Hematopoietic multipotent progenitor cell treated with erythropoietin and hydrocortisone succinate and interleukin-3 and kit ligand, for 15 days (in vitro differentiated cells): ENCODE data around the gene SDR39U1.
A peak's percentile ranks its signal among the peaks of the same experiment; 100 is the strongest.

Experiments
- DNase-seq: peaks from one replicate; pipeline ENCODE4 v3.0.0-alpha.2; 2015; ENCODE audit warnings: low spot score

Gene SDR39U1

DNA sequence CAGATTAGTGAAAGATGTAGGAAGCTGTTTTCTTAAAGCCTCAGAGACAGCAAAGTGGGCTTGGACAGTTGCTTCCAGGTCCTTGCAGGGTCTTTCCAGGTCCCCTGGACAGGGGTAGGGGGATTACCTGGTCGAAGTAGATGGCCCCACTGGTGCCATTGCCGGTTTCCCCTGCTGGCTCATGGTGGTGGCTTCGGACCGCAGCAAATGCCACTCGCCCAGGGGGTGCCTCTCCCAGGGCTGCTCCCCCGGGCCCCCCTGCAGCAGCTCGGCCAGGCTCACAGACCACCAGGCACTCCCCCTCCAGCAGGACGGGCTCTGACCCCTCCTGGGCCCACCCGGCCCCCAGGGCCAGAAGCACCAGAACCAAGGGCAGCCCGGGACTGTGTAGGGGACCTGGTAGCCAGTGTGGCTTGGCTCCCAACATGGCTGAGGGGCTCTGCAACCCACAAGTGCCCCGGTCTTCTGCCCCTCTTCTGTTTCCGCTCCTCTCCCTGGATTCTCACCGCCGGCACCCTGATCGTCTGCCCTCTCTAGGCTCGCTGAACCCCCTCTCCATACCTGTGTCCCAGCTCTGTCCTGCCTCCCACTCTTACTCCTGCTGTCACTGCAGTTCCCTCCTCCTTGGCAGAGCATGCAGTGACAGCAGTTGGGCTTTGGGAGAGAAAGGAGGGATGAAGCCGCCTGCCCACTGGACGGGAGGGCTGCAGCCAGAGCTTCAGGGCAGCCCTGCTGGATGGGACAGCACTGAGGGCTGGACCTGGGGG is 13.8 kb downstream of the SDR39U1 start:
- no peak for DNase-seq

DNA sequence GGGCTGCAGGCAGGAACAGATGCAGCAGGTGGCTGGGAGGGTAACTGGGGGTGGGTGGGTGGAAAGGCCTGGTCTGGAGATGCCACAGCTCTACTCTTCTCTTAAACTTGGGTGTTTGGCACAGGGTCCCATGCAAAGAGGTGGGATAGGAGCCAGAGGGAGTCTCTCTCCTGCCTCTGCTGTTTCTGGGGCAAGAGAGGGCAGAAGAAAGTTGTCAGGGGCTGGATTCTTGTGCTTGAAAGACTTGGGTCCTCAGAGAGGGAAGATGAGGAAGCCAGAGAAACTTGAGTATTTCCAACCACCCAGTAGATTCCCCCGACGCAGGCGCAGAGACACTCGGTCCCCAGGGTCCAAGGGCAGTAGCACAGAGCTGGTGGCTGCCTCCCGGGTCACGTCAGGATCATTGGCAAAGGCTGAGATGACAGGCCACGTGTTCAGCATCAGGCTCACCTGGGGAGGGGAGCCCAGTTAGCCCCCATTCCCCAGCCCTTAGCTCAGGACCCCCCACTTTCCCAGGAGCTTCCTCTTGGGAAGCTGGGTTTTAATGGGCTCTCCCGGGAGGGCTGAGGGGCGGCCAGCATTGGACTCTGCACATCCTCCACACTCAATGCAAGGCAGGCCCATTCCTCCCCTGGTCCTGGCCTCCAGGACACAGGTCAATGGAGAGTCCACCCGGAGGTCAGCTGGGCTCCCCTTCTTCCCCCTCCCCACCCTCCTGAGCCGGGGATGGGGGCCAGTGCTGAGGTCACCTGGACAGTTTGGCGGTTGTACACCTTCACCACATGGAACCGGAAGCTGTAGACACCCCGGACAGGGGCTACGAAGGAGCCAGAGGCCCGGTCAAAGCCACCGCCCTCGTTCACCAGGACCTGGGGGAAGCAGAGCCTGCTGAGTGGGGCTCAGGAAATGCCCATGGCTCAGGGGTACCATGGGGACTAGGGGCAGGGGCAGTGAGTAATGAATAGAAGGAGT is 14.8 kb downstream of the SDR39U1 start:
- no peak for DNase-seq

DNA sequence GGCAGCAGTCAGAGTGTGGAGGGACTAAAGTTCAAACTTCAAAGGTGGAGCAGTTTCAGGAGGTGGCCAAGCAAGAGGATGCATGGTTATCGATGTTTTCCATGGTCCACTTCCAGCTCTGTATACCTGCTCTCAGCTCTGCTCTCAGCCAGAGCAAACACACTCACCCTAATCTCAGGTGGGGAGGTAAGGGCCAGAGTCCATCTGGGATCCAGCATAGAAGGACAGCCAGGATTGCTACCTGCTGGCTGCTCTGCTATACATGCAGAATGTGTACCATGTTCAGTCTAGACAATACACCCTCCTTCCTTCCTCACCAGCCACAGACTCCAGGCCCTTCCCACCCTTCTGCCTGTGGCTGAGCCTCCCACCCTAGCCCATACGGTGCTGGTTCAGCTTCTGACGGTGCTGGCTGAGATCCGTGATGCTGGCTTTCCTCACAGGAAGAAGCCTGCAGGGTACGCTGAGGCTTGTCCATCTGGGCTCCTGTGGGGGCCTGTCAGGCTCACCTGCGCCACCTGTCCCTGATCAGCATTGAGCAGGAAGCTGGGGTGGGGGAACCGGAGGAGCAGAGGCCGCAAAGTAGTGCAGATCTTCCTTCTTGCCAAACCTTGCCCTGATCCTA is 15.6 kb downstream of the SDR39U1 start:
- no peak for DNase-seq

DNA sequence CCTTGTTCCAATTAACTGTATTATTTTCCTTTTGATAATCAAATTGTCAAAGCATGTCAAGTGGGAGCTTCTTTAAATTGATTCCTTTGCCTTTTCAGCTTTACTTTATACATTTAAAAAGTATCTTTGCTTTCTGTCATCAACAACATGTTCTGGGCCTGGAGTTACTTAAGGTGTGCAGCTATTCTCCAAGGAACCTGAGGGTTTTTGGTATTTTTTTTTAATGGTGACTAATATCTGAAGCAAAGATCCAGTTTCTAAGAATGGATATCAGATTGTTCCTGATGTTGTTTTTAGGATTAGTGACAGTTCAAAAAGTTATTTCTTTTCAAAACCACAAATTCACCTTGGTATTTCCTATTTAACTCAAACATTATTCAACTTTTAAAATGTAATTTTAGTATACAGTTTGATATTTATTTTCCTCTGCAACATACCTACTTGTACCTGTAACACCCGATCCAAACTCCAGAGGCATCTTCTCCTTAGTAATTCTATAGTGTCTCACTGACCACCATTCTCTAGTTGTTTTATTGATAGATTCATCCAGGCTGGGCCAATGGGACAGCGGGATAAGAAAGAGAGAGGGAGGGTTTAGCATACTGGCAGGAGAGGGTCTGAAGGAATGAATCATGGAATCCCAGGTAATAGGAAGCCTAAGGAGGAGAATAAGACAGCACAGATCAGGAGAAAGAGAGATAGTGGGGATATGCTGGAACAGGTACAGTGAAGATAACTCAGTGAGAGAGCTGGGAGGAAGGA is 16.2 kb downstream of the SDR39U1 start:
- DNase-seq, result peak; percentile 21

DNA sequence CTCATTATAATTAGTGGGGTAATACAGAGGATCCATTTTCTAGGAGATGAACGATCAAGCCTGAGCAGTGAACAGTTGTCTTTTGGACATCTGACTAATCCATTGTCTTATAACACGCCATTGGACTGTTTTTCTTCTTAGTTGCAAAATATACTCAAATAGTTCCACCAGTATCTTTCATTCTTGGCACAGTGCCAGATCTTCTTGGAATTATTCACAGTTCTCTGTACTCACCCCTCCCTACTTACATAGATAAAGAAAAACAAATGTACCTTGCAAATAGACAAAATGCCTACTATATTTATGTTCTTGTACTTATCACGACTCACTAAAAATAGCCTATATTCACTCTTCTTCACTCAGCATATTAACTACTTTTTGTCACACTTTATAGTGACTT is 16.9 kb downstream of the SDR39U1 start:
- DNase-seq, result peak; percentile 94

DNA sequence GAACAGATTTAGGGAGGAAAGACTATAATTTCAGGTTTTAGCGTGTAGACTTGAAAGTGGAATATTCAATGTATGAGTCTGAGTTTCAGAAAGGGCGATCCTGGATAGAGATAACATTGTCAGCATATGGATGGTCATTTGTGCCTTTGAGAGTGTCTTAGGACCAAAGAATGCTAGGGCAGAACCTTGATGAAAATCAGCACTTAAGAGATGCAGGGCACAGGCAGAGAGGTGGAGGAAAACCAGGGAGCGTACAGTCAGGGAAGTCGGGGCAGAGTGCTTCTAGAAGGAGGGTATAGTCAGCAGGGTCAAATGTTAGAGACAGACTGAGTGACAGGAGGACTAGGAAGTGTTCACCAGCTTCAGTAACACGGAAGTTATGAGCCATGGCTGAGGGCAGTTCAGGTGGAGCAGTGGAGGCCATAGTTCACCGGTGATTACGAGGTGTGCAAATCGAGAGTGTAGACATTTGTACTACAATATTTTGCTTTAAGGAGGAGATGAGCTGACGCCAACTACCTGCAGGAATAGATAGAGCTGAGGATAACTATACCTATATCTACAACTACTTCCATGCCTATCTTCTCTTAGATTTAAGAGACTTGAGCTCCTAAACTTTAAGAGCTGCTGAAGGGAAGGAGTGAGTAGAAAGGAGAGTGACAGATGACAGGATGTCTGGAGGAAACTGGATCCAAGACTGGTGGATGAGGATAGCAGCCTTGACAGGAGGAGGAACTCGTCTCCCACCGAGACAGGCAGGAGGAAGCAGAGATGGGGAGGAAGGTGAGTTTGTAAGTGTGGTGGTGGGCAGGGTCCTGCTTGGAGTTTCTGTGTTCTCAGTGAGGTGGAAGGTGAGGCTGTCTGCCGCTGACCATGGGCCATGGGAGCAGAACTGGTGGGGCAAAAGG is 19.6 kb downstream of the SDR39U1 start:
- no peak for DNase-seq

DNA sequence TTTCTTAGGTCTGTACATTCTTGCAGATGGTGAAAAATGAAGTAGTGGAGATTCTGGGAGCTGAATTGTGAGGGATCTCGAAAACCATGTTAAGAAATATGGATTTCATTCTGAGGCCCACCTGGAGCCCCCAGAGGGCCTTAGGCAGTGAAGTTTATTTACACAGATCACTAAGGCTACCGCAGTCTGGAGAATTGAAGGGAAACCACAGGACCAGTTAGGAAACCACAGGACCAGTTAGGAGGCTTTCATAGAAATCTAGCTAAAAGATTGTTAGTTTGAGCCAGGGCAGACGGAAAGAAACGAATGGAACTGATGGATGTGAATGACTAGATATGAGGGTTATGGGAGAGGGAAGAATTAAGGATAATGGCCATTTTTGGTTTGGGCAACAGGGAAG is 20.3 kb downstream of the SDR39U1 start:
- DNase-seq, result no peak

DNA sequence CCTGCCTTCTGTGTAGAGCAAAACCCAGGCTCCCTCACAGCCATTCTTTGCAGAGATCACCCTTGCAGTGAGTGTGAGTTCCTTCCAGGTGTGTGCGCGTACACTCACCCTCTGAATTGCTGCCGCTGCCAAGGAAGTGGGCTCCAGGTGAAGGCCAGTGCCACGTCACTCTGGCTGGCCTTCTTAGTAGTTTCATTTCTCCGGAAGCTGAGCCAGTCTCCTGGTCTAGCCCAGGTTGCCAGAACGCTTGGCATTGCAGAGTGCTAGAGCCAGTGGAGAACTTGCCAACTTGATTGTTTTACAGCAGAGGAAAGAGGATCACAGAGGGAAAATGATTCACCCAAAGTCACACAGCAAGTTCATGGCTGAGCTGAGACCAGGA is 24.1 kb downstream of the SDR39U1 start:
- DNase-seq, result no peak

DNA sequence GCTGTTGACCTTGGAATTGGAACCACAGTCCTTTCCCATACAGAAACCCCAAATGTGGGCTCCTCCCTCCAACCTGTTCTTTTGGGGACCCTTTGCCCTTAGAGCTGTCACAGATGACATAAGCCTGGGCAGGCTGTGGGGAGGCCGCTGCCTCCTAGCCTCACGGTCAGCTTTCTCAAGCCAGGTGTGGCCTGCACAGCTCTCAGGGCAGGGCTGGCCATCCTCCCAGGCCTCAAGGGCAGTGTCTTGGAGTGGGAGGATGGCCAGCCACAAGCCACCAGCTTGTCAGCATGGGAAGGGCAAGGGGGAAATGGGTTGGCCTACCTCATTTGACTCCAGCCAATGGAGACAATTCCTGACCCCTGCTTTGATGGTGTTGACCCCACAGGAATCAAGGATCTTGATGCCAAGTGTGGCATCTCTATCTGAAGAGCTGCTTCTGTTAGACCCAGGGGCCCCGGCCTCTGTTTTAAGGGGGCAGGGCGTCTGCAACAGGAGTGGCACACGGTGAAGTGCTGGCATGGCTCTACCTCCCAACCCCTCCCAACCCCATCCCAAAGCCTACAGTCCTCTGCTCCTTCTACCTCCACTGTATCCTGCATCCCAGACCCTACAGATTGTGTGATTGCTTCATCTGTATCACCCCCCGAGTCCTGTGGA is 24.6 kb downstream of the SDR39U1 start:
- no peak for DNase-seq

DNA sequence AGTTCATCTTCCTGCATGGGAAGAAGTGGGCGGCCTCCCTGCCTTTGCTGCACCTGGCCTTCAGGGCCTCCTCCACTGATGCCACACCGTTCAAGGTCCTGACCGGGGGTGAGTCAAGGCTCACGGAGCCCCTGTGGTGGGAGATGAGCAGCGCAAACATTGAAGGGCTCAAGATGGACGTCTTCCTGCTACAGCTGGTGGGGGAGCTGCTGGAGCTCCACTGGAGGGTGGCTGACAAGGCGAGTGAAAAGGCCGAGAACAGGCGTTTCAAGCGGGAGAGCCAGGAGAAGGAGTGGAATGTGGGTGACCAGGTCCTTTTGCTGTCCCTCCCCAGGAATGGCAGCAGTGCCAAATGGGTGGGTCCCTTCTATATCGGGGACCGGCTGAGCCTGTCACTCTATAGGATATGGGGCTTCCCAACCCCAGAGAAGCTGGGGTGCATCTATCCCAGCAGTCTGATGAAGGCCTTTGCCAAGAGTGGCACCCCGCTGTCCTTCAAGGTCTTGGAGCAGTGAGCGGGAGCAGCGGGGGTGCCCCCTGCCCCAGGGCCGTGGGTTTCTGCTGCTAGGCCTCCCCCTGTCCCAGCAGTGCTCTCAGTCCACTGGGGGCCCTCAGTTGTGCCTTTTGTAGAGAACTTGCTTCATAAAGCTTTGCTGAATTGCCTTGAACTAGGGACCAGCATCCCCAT is 25.5 kb downstream of the SDR39U1 start:
- no peak for DNase-seq

DNA sequence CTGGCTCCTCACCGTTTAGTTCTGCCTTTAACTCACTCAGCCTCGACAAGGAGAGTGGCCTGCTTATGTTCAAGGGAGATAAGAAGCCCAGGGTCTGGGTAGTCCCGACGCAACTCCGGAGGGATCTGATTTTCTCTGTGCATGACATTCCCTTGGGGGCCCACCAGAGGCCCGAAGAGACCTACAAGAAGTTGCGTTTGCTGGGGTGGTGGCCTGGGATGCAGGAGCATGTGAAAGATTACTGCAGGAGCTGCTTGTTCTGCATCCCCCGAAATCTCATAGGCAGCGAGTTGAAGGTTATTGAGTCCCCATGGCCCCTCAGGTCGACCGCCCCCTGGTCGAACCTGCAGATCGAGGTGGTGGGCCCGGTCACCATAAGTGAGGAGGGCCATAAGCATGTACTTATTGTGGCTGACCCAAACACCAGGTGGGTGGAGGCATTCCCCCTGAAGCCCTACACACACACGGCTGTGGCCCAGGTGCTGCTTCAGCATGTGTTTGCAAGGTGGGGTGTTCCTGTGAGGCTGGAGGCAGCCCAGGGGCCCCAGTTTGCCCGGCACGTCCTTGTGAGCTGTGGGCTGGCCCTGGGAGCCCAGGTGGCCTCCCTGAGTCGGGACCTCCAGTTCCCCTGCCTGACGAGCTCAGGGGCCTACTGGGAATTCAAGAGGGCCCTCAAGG is 26.2 kb downstream of the SDR39U1 start:
- no peak for DNase-seq

DNA sequence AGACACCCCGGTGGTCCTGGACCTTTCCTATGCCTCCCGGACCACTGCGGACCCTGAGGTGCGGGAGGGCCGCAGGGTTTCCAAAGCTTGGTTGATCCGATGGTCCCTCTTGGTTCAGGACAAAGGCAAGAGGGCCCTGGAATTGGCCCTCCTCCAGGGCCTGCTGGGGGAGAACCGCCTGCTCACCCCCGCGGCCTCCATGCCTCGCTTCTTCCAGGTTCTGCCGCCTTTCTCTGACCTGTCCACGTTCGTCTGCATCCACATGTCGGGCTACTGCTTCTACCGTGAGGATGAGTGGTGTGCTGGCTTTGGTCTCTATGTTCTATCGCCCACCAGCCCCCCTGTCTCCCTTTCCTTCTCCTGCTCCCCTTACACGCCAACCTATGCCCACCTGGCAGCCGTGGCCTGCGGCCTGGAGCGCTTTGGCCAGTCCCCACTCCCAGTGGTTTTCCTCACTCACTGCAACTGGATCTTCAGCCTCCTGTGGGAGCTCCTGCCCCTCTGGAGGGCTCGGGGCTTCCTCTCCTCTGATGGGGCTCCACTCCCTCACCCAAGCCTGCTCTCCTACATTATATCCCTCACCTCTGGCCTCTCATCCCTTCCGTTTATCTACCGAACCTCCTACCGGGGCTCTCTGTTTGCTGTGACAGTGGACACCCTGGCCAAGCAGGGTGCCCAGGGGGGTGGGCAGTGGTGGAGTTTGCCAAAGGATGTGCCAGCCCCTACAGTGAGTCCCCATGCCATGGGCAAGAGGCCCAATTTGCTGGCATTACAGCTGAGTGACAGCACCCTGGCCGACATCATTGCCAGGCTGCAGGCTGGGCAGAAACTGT is 26.9 kb downstream of the SDR39U1 start:
- DNase-seq, result no peak

DNA sequence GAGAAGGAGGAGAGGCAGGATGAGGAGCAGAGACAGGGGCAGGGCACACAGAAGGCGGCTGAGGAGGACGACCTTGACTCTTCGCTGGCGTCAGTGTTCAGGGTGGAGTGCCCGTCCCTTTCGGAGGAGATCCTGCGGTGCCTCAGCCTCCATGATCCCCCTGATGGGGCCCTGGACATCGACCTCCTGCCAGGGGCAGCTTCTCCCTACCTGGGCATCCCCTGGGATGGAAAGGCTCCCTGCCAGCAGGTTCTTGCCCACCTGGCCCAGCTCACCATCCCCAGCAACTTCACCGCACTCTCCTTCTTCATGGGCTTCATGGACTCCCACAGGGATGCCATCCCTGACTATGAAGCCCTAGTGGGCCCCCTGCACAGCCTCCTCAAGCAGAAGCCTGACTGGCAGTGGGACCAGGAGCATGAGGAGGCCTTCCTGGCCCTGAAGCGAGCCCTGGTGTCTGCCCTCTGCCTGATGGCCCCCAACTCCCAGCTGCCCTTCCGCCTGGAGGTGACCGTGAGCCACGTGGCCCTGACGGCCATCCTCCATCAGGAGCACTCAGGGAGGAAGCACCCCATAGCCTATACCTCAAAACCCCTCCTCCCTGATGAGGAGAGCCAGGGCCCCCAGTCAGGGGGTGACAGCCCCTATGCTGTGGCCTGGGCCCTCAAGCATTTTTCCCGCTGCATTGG is 27.7 kb downstream of the SDR39U1 start:
- no peak for DNase-seq

DNA sequence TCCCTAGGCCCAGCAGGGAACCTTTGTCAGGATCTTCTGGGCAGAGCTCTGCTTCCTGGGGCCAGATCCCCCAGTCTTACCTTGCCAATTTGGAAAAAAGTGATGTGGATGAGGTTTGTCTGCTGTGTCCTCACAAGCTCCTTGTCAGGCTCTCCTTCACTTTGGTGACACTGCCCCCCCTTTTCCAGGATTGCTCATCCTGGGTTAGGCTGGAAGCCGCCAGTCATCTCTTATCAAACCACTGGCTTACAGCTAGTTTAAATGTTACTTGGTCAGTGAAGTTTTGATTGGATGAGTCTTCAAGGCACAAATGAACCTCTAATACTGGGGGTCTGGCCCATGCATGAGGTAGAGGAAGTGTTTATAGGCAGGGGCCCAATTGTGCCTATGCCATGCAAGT is 28.5 kb downstream of the SDR39U1 start:
- DNase-seq, result no peak

DNA sequence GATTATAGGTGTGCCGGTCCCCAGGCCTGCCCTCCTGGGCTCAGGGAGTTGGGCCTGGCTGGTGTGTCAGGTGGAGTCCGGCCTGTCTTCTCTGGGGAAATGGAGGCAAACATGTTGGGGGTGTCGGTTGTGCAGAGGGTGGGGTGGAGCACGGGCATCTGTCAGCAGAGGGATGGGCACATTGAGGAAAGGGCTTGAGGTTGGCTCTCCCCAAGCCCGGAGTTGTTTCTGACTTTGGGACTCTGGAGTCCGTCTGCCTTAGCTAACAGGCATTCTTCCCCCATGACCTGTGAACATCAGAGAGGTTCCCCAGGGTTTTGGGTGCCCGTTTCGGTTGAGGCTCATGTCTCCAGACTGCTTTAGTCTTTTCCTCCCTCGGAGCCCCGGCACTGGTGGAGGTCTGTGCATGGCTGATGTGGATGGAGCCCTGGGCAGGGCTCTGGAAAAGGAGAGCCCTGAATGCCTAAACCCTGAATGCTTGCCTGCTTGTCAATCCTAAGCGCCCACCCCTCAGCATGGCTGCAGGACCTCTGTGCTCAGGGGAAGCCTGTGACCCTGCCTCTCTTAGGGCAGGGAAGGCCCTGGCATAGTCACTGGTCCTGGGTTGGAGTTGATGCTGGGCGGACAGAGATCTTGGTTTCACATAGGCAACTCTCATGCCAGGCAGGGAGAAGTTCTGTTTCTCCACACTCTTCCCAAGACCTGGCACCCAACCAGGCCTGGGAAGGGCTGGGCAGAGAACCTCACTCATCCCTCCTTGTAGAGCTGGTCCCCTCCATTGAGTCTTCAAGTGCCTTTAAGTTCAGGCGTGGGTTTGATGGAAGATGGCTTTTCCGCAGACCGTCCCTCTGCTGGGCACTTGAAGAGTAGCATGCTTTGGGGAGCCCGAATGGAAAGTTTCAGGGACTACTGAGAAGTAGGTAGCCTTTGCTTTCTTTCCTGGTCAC is 30.9 kb downstream of the SDR39U1 start:
- DNase-seq, result peak; percentile 61

DNA sequence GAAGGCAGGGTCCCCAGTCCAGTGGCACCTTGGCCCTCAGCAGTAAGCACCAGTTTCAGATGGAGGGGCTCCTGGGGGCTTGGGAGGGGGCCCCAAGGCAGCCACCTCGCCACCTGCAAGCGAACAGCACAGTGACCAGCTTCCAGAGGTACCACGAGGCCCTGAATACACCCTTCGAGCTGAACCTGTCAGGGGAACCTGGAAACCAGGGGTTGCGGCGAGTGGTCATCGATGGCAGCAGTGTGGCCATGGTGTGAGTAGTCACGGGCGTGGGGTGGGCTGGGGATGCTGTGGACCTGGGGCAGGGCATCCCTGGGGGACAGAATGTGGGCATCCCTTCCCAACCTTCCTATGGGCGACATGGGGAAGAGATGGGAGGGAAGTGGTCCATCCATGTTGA is 32.6 kb downstream of the SDR39U1 start:
- no peak for DNase-seq

DNA sequence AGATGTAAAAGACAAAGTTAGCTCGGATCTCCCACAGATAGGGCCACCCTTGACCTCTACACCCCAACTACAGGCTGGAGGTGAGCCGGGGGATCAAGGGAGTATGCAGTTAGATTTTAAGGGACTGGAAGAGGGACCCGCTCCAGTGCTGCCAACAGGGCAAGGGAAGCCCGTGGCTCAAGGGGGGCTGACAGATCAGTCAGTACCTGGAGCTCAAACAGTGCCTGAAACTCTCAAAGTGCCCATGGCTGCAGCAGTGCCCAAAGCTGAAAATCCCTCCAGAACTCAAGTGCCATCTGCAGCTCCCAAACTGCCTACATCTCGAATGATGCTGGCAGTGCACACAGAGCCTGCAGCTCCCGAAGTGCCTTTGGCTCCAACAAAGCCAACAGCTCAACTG is 33.4 kb downstream of the SDR39U1 start:
- no peak for DNase-seq
